Measurements from ENCODE around the gene FREY1. TPM values are rescaled to one million over a fixed set of nuclear protein-coding genes. Genes with fewer than 3 reads are reported as not detected.

The FREY1 gene
- total and polyA plus RNA-seq, 9 of the 15 experiments (the other 6 are each of a cell fraction or from before 2014, with no cell fraction given), result 0.25 to 1.5 (median 1.1) TPM; not detected in 5

- no peak for TF ChIP-seq PCBP1 (IDR thresholded peaks at IDR 0.05; ENCODE audit: low read depth, low read length, poor library complexity, severe bottlenecking)
- TF ChIP-seq TSHZ1 (CRISPR knock-in tag; IDR thresholded peaks at IDR 0.05), result no peak
- TF ChIP-seq RFX7 (CRISPR knock-in tag; IDR thresholded peaks at IDR 0.05), result no peak
- TF ChIP-seq XRCC3 (IDR thresholded peaks at IDR 0.05), result no peak
- no peak for TF ChIP-seq SP1 (CRISPR knock-in tag; IDR thresholded peaks at IDR 0.05)
- no peak for TF ChIP-seq U2AF1 (optimal IDR thresholded peaks at IDR 0.05; ENCODE audit: low read depth, low read length)
- no peak for TF ChIP-seq L3MBTL2 (IDR thresholded peaks at IDR 0.05)
Observed at GRCh38 chr11:45858751-45859398, 48.2 kb downstream of the FREY1 start (continued).

Data from K562 (cell line).